T-helper 1 cell treated with Interleukin-12 subunit alpha and Interleukin-12 subunit beta and Interleukin-4 antibody, amounts not matched to agents 30 μg/mL and 1 μg/mL, for 36 hours (primary cell): Measurements from ENCODE around the gene MYLK.

Source experiments
- H3K27ac Mint-ChIP-seq: one replicate; pipeline ENCODE4 v1.8.0; 2021; ENCODE audit warnings: mild to moderate bottlenecking, mixed read lengths
- H3K27me3 Mint-ChIP-seq: one replicate; pipeline ENCODE4 v1.8.0; 2021; ENCODE audit warnings: low read depth, mixed read lengths
- H3K36me3 Mint-ChIP-seq: one replicate; pipeline ENCODE4 v1.8.0; 2021; ENCODE audit warnings: low read depth, mixed read lengths
- H3K4me1 Mint-ChIP-seq: one replicate; pipeline ENCODE4 v1.8.0; 2021; ENCODE audit warnings: low read depth, mixed read lengths
- H3K4me3 Mint-ChIP-seq: one replicate; pipeline ENCODE4 v1.8.0; 2021; ENCODE audit warnings: mild to moderate bottlenecking, moderate library complexity, mixed read lengths
- H3K9me3 Mint-ChIP-seq: one replicate; pipeline ENCODE4 v1.8.0; 2021; ENCODE audit warnings: mixed read lengths

The MYLK gene

GRCh38 chr3:123861081-123861836, 22.9 kb downstream of the MYLK start:
- no peaks in the 10 kb centered on the region for H3K4me1 Mint-ChIP-seq

DNA sequence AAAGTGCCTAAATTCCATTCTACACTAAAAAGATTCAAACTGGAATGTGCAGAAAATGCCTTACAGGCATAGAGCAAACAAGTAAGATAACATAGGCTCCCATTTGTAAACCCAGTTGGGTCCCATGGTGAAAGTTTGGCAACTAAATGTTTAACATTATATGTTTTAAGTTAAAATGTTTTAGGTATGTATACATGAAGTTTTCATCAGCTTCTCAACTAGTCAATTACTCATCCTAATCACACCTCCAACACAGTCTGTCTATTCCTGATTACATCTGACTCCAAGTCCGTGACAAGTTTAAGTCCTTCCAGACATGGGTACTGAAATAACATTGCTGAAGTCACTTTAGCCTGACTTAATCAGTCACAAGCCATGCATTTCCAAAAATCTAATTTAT, 25.0 kb downstream of the MYLK start:
- H3K9me3 Mint-ChIP-seq = no peaks in the 10 kb centered on the region
- no peaks in the 10 kb centered on the region for H3K4me1 Mint-ChIP-seq
- no peak overlapping the region for H3K4me3 Mint-ChIP-seq
- H3K27ac Mint-ChIP-seq = no peak overlapping the region
- H3K27me3 Mint-ChIP-seq = peaks cover 3% of the 10 kb centered on the region
- H3K36me3 Mint-ChIP-seq = no peaks in the 10 kb centered on the region

More at GRCh38 chr3:123861081-123861836, 22.9 kb downstream of the MYLK start:
- H3K9me3 Mint-ChIP-seq = no peaks in the 10 kb centered on the region
- peaks cover 5% of the 10 kb centered on the region for H3K27me3 Mint-ChIP-seq
- no peaks in the 10 kb centered on the region for H3K36me3 Mint-ChIP-seq
- no peak overlapping the region for H3K27ac Mint-ChIP-seq
- H3K4me3 Mint-ChIP-seq = no peak overlapping the region

DNA sequence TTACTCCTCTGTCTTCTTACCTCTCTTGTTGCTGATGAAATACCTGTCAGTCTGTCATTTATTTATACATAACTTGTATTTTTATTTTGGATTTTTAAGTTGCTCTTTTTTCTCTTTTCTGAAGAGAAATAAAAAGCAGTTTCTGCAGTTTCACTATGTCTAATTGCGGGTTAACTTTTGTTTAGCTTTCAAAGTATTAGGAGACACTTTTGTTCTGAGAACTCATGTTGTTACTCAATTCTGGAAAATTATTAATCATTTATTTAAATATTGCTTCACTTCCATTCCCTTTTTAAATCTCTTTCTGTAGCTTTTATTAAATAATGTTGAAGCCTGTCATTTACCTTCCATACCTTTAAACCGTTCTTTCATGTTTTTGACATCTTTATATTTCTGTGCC, 29.2 kb downstream of the MYLK start:
- Mint-ChIP-seq H3K27me3 (no peaks in the 10 kb centered on the region), H3K9me3 (no peaks in the 10 kb centered on the region), H3K4me1 (no peaks in the 10 kb centered on the region), H3K36me3 (no peaks in the 10 kb centered on the region), H3K4me3 (no peak overlapping the region), H3K27ac (no peak overlapping the region)

DNA sequence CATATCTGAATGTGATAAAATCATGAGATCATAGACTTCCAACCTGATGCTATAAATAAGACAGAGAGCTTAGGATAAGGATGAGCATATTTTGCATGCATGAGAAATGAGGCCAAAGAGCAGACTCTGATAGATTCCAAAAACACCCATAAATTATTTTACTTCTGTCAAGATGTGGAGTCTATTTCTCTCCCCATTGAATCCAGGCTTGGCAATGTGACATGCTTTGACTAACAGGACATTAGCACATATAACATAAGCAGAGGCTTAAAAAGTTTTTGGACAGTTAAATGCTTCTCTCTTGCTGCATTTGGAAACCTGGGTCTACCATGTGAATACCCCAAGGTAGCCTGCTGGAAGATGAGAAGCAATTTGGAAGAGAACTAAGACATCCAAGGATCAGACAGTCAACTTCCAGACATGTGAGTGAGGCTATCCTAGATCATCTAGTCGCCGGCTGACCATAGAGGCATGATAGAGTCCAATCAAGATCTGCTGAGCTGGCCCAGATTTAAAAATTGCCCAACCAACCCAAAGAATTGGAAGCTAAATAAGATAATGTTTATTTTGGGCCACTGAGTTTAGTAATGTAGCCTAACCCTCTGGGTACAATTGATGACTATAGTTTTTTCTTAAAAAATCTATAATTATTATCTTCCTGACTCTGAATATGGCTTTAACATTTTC, 30.3 kb downstream of the MYLK start:
- no peaks in the 10 kb centered on the region for H3K4me1 Mint-ChIP-seq
- H3K4me3 Mint-ChIP-seq = no peak overlapping the region
- H3K9me3 Mint-ChIP-seq = peaks cover 5% of the 10 kb centered on the region
- H3K27ac Mint-ChIP-seq = no peak overlapping the region
- no peaks in the 10 kb centered on the region for H3K36me3 Mint-ChIP-seq
- H3K27me3 Mint-ChIP-seq = no peaks in the 10 kb centered on the region

DNA sequence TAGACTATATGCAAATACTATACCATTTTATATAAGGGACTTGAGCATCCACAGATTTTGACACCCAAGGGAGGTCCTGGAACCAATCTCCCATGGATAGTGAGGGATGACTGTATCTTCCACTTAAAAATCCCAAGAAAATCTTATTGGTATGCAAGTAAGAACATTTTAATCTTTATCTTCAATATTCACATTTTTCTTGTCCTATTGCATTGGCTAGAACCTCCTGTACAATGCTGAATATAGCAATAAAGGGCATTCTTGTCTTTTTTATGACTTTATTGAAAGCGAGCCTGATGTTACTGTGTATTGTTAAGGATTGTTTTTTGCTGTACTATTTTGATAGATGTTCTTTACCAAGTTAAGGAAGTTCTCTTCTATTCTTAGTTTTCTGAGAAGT, 36.9 kb downstream of the MYLK start:
- Mint-ChIP-seq H3K4me3 (no peak overlapping the region), H3K36me3 (no peaks in the 10 kb centered on the region), H3K27me3 (no peaks in the 10 kb centered on the region), H3K4me1 (no peaks in the 10 kb centered on the region), H3K27ac (no peak overlapping the region), H3K9me3 (peaks cover 10% of the 10 kb centered on the region)

DNA sequence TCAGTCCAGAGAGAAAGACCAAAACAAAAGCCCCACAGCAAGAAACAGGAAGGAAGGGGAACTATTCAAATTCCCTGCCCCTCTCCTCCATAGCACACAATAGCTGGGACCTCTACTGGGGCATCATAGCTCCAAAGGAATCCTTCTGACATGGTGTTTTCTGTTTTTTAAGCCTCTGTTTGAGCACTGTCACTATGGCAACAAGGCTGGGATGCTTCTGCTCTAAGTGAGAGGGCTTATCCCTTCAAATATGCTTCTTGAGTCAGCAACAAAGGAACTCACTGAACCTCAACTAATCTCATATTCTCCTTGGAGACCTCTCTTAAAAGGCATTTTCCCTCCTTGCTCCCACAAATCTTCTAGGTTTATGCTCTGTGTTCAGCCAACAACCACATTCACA, 40.5 kb downstream of the MYLK start:
- Mint-ChIP-seq H3K4me3 (no peak overlapping the region), H3K4me1 (no peaks in the 10 kb centered on the region), H3K27me3 (no peaks in the 10 kb centered on the region), H3K36me3 (no peaks in the 10 kb centered on the region), H3K27ac (no peak overlapping the region), H3K9me3 (peaks cover 9% of the 10 kb centered on the region)

- Mint-ChIP-seq H3K27me3 (peaks cover 1% of the 10 kb centered on the region), H3K4me1 (no peaks in the 10 kb centered on the region), H3K9me3 (peaks cover 10% of the 10 kb centered on the region), H3K4me3 (no peak overlapping the region), H3K36me3 (no peaks in the 10 kb centered on the region), H3K27ac (no peak overlapping the region)
These were observed 41.4 kb downstream of the MYLK start for GRCh38 chr3:123842711-123843110.

GRCh38 chr3:123841476-123842238, 42.5 kb downstream of the MYLK start:
- Mint-ChIP-seq H3K9me3 (peaks cover 12% of the 10 kb centered on the region), H3K27ac (no peak overlapping the region), H3K4me1 (no peaks in the 10 kb centered on the region), H3K36me3 (no peaks in the 10 kb centered on the region), H3K4me3 (no peak overlapping the region), H3K27me3 (peaks cover 4% of the 10 kb centered on the region)

DNA sequence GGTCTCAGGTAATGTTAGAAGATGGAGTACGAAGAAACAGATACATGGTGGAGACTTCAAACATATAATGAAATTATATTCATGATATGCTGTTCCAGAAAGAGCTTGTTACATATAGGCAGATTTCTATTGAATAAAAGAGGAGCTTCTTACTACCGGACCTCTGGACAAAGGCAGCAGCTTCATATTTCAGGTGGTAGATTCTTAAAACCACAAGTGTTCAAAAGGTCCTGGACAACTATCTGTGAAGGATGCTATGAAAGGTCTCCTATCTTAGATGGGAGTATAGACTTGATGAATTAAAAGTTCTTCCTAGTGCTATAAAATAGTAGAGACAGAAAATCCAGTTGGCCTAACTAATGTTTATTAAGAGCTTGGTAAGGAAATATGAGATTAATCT, 43.2 kb downstream of the MYLK start:
- Mint-ChIP-seq H3K27me3 (peaks cover 4% of the 10 kb centered on the region), H3K36me3 (no peaks in the 10 kb centered on the region), H3K4me3 (no peak overlapping the region), H3K9me3 (peaks cover 8% of the 10 kb centered on the region), H3K4me1 (no peaks in the 10 kb centered on the region), H3K27ac (no peak overlapping the region)

DNA sequence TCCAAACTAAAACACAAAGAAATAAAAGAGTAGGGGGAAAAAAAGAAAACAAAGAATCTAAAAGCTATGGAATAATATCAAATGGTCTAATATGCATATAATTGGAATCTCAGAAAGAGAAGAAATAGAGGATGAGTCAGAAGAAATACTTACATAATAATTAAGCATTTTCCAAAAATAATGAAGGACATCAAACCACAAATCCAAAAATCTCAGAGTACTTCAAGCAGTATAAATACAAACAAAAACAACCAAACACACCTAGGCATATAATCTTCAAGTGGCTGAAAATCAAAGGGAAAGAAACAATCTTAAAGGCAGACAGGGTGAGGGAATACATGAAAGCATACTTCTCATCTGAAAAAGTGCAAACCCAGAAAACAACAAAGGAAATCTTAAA, 46.3 kb downstream of the MYLK start:
- H3K36me3 Mint-ChIP-seq = no peaks in the 10 kb centered on the region
- H3K27ac Mint-ChIP-seq = no peak overlapping the region
- no peaks in the 10 kb centered on the region for H3K4me1 Mint-ChIP-seq
- H3K27me3 Mint-ChIP-seq = peaks cover 4% of the 10 kb centered on the region
- H3K9me3 Mint-ChIP-seq = peaks cover 8% of the 10 kb centered on the region
- no peak overlapping the region for H3K4me3 Mint-ChIP-seq

GRCh38 chr3:123834631-123835030, 49.5 kb downstream of the MYLK start:
- H3K27ac Mint-ChIP-seq = no peak overlapping the region
- H3K4me3 Mint-ChIP-seq = no peak overlapping the region
- H3K27me3 Mint-ChIP-seq = peaks cover 4% of the 10 kb centered on the region
- no peaks in the 10 kb centered on the region for H3K4me1 Mint-ChIP-seq
- no peaks in the 10 kb centered on the region for H3K36me3 Mint-ChIP-seq
- H3K9me3 Mint-ChIP-seq = peaks cover 3% of the 10 kb centered on the region

- Mint-ChIP-seq H3K27ac (no peak overlapping the region), H3K27me3 (peaks cover 4% of the 10 kb centered on the region), H3K9me3 (peaks cover 4% of the 10 kb centered on the region), H3K36me3 (no peaks in the 10 kb centered on the region), H3K4me3 (no peak overlapping the region), H3K4me1 (no peaks in the 10 kb centered on the region)
These were observed 50.7 kb downstream of the MYLK start for GRCh38 chr3:123833398-123833785.

- H3K27ac Mint-ChIP-seq = no peak overlapping the region
- H3K4me3 Mint-ChIP-seq = no peak overlapping the region
- H3K9me3 Mint-ChIP-seq = peaks cover 10% of the 10 kb centered on the region
- no peaks in the 10 kb centered on the region for H3K36me3 Mint-ChIP-seq
- H3K27me3 Mint-ChIP-seq = peaks cover 4% of the 10 kb centered on the region
- no peaks in the 10 kb centered on the region for H3K4me1 Mint-ChIP-seq
These were observed 51.3 kb downstream of the MYLK start for GRCh38 chr3:123832692-123833397.

GRCh38 chr3:123831420-123831819, 52.7 kb downstream of the MYLK start:
- Mint-ChIP-seq H3K36me3 (no peaks in the 10 kb centered on the region), H3K9me3 (peaks cover 20% of the 10 kb centered on the region), H3K4me1 (no peaks in the 10 kb centered on the region), H3K27me3 (no peaks in the 10 kb centered on the region), H3K4me3 (no peak overlapping the region), H3K27ac (no peak overlapping the region)
